Cardiac septum (tissue), 1 donor: ENCODE measurements around the gene MOV10L1. TPM values are rescaled to one million over a fixed set of nuclear protein-coding genes. Genes with fewer than 3 reads are reported as not detected.
"Not testable (repeated sequence)": the region's sequence is repeated elsewhere in the genome, so short reads cannot be mapped to it uniquely, and the experiment has no call there.

Source experiments
- DNase-seq: peaks from one replicate; pipeline ENCODE4 v3.0.0-alpha.2; 2020; ENCODE audit warnings: low spot score
- intact Hi-C: fragments of 100-400 bp; cut with DNase I; formaldehyde crosslinking; loops from one replicate; pipeline ENCODE4 v1.14.0; 2022
- total RNA-seq: library from RNA; stranded (reverse); fragmentation: NEBNext Ultra II Directional; extraction: Animal tissue kit (Norgen Biotek cat#: 25700); gene quantifications from one replicate; pipeline ENCODE4 v1.2.1, GENCODE V29; 2021
- donor health status: DM: no; HTN: no; CAD: no.

Gene MOV10L1
- total RNA-seq, 1 donor from 2014 or later = 0.46 TPM

DNA sequence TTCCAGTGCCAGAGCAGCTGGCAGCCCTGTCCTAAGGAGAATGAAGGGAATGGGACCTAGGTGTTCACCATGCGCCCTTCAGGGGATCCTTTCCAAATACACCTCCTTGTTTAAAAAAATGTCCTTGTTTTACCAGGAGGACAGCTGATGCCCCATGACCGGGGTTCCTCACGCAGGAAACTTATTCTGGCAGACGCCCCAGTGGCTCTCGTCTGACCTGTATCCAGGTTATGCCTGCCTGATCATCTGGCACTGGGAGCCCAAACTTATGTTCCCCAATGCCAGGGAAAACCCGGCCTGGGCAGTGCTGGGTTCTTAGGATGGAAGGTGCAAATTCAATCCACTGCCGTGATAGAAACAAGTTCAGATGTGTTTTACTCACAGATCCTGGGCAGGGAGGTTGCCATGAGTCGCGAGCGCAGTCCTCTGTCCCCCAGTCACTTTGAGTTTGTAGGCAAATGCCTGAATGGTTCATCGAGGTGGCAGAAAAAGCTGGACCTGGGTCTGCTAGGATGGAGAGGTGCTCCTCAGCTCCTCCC is 31.5 kb downstream of the MOV10L1 start:
- intact Hi-C loops = loop anchor here (10.0 kb wide), 1 partner anchor 56 kb away; no protein-coding TSS in a partner anchor
- DNase-seq = no peak

DNA sequence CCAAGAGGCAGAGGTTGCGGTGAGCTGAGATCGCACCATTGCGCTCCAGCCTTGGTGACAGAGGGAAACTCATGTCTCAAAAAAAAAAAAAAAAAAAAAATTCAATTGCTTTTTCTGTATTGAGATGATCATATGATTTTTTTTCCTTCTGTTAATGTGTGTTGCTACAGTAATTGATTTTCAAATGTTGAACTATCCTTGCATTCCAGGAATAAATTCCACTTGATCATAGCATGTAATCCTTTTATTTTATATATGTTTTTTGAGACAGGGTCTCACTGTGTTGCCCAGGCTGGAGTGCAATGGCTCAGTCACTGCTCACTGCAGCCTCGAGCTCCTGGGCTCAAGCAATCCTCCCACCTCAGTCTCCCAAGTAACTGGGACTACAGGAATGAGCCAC is 33.3 kb downstream of the MOV10L1 start:
- intact Hi-C loops = loop anchor here (10.0 kb wide), 1 partner anchor 58 kb away; no protein-coding TSS in a partner anchor
- DNase-seq = no peak

DNA sequence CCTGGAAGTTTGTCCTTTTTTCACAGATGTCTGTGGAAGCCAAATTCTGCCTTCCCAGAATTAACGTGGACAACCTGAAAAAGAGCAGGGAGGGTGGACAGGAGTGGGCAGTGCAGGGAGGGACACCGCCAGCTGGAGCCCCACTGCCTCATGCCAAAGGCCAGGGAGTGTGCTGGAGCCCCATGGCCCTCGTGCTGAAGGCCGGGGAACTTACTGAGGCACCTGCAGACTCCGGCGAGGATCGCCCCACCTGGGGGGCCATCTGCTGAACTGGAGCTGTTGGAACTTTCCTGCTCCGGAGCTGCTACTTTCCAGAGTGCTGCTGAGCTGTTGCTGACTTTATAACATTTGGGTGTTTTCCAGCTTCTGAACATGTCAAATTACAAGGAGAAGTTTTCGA is 35.2 kb downstream of the MOV10L1 start:
- intact Hi-C loops = loop anchor here (10.0 kb wide), 1 partner anchor 60 kb away; no protein-coding TSS in a partner anchor
- no peak for DNase-seq

DNA sequence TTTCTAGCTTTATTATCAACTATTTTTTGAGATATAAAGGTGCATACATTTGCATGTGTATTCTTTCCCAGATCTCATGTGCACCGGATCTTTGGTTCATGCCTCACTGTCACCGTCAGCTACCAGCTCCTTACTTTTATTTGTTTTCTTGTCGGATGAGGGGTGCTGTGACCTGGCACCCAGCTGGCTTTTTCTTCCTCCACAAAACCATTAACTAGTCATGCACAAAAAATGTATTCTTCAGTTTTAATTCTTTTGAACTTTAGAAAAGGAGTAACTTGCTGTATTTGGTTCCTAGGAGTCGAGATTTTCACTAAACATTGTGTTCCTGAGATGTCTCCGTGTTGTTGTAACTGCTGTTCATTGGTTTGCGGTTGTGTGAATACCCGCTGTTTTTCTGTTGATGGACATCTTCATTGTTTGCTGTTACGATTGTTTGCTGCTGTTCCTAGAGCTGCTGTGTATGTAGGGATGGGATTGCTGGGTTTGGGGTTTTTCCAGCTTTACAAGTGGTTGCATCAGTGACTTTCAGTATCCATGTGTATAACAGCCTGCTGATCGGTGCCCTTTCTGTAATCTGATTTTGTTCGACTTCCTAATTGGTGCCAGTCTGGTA is 39.4 kb downstream of the MOV10L1 start:
- intact Hi-C loops = loop anchor here (10.0 kb wide), 1 partner anchor 64 kb away; no protein-coding TSS in a partner anchor
- no peak for DNase-seq

DNA sequence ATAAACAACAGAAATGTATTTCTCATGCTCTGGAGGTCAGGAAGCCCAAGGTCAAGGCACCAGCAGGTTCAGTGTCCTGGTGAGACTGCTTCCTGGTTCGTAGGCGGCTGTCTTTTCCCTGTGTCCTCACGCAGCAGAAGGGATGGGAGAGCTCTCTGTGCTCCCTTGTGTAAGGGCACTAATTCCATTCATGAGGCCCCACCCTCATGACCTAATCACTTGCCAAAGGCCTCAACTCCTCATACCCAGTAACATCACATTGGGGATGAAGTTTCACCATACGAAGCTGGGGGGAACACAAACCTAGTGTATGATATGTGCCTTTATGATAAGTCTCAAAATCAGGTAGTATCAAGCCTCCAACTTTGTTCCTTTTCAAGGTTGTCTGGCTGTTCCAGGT is 42.1 kb downstream of the MOV10L1 start:
- intact Hi-C loops = no loop called here
- no peak for DNase-seq

DNA sequence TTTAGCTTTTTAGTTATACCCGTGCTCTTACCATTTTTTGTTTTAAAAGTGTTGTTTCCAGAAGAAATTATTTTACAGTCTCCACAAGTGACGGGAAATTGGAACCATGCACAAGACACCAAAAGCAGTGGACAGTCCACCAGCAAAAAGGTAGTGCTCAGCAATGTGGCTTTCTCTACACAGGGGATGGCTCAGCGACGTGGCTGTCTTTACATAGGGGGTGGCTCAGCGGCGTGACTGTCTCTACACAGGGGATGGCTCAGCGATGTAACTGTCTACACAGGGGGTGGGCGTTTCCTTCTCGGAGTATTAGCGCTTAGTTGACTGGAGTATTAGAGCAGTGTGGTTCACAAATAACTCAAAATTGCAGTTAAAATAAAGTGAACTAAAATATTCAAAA is 44.7 kb downstream of the MOV10L1 start:
- intact Hi-C loops = no loop called here
- DNase-seq = no peak

DNA sequence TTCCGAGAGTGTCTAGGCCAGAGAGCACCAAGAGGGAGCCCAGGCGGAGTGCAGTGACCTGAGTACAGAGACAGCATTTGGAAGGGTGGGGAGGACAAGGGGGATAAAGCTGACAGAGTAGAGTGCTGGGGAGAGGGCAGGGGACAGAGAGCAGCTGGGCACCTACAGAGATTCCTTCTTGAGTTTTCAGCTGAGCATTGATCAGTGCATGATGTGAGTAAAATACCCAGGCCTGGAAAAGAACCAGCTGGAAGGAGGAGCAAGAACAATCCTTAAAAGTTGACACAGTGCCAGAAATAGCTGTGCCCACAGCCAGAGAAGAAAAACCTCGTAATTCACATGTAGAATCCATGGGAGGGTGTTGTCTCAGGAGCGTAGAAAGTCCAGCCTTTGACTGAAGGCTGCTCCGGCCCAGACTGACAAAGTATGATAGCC is 46.8 kb downstream of the MOV10L1 start:
- intact Hi-C loops = no loop called here
- no peak for DNase-seq

DNA sequence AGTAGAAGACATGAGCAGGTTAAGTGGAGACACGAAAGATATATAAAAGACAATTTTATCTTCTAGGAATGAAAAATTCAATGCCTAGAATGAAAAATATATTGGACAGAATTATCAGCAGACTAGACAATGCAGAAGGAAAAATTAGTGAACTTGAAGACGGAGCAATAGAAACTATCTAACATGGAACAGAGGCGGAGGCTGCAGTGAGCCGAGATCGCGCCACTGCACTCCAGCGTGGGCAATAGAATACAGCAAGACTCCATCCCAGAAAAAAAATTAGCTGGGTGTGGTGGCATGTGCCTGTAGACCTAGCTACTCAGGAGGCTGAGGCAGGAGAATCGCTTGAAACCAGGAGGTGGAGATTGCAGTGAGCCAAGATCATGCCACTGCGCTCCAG is 47.5 kb downstream of the MOV10L1 start:
- intact Hi-C loops, DNase-seq: not testable (repeated sequence)

DNA sequence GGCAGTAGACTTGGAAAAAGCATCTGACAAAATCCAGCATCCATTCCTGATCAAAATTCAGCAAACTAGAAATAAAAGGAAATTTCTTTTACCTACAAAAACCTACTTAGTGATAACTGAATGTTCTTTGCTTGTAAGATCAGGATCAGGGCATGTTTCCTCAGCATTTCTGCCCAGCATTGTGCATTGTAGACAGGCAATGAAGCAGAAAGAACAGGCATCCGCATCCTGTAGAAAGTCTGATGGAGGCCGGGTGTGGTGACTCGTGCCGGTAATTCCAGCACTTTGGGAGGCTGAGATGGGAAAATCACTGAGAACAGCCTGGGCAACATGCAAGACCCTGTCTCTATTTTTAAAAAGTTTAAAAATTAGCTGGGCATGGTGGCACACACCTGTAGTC is 48.2 kb downstream of the MOV10L1 start:
- no peak for DNase-seq
- intact Hi-C loops = no loop called here

DNA sequence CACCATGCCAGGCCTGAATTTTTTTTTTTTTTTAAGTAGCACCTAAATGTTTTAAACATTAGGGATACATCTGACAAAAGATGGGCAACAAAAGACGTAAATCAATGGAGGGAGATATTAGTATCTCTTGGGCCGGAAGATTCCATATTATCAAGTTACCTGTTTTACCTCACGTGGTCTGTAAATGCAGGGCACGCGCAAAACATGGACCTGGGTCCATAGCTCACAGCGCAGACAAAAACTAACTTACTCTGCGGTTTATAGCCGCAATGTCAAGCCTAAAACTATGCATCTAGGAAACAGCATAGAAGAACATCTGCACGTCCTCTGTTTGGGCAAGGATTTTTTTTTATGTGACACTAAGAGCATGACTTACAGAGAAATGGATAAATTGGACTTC is 49.2 kb downstream of the MOV10L1 start:
- intact Hi-C loops = no loop called here
- no peak for DNase-seq

DNA sequence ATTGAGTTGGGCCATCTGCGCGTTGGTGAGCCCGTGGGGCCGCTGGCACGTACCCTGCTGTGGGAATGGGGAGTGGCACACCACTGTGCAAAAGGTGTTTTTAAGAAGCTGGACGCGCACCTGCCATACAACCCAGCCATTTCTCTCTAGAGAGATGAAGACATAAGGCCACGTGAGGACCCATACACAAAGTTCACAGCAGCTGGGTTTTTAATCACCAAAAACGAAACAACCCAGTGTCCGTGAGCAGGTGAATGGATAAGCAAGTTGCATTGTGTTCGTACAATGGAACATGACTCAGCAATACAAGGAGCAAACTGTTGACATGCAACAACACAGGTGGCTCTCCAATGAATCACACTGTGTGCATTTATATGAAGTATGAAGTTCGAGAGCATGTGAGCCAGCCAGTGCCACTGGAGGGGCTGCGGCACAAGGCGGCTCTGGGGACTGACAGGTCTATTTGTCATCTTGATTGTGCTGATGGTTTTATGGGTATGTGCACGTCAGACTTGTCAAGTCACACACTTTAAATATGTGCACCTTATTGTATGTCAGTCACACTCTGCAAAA is 50.1 kb downstream of the MOV10L1 start:
- intact Hi-C loops = no loop called here
- DNase-seq = no peak

DNA sequence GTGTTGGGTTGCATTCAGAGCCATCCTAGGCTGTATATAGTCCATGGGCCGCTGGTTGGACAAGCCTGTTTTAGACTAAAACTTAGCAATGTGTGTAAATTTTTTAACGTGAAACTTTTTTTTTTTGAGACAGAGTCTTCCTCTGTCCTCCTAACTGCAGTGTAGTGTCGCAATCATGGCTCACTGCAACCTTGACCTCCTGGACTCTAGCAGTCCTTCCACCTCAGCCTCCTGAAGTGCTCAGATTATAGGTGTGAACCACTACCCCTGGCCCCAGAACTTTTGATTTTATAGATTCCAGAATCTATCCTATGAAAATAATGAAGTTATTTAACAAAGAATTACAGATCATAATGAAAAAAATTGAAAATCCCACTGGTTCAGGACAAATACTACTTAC is 50.8 kb downstream of the MOV10L1 start:
- intact Hi-C loops = no loop called here

DNA sequence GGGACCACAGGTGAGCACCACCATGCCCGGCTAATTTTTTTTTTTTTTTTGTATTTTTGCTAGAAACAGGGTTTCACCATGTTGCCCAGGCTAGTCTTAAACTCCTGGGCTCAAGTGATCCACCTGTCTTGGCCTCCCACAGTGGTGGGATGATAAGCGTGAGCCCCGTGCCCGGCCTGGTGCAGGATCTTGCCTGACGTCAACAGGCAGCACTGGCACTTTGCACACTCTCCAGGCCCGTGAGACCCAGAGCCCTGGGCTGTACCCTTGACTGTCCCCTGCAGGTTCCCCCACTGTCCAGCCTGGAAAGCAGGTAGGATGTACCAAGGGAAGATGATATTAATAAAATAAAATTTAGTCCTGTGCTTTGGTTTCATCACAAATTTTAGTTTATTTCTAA is 51.7 kb downstream of the MOV10L1 start:
- DNase-seq = no peak
- intact Hi-C loops = no loop called here

More for the DNA sequence above, 50.8 kb downstream of the MOV10L1 start:
- DNase-seq = no peak

DNA sequence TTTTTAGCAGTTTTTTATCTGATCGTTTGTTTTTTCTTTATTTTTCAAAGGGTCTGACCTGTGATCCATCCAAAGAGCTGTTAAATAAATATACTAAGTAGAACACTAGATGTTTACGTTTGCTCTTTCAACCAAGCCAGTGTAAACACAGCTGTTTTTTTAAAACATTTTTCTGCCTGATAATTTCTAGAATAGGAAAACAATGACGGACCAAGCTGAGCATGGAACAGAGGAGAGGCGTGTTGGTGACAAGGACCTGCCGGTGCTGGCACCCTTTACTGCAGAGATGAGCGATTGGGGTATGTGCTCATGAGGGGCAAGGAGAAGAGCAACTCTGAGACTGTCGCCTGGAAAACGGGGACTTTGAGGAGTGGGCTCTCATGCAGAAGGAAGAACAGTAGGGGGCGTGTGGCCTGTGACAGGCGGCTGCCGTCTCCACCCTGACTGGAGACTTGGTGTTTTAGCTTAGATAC is 52.1 kb downstream of the MOV10L1 start:
- intact Hi-C loops = no loop called here
- DNase-seq = no peak

DNA sequence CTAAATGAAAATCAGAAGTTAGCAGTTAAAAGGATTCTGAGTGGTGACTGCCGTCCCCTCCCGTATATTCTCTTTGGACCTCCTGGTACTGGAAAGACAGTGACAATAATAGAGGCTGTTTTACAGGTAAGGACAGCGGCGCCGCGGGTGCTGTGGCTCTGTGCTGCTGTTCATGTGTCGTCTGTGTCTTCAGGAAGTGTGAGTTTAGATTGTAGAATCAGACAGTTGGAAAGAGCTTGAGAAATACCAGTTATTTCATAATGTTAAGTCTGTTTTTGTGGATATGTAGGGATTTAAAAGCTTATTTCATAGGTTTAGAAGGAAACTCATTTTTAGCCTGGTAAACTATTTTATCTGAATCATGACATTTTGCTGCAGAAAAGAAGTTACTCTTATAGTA is 53.3 kb downstream of the MOV10L1 start:
- DNase-seq = no peak
- intact Hi-C loops = no loop called here

DNA sequence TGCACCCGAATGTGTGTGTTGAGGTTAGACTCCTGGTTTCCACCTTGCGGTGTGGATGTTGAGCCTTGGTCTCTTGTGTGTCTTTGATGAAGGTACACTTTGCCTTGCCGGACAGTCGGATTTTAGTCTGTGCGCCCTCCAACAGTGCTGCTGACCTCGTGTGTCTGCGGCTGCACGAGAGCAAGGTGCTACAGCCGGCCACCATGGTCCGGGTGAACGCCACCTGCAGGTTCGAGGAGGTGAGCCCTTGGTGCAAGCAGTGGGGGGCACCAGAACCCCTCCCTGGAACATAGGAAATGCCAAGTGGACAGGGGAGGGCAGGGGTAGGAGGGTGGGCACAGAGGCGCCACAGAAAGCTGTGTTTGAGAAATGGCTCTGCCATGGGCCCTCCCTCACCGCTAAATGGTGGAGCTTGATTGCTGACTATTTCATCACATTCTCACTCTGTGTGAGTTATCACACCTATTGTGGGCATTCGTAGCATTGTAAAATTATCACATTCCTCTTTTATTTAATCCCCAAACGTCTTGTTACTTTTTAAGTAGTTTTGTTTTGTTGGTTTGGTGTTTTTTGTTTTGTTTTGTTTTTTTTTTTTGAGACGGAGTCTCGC is 54.3 kb downstream of the MOV10L1 start:
- no peak for DNase-seq
- intact Hi-C loops = no loop called here

DNA sequence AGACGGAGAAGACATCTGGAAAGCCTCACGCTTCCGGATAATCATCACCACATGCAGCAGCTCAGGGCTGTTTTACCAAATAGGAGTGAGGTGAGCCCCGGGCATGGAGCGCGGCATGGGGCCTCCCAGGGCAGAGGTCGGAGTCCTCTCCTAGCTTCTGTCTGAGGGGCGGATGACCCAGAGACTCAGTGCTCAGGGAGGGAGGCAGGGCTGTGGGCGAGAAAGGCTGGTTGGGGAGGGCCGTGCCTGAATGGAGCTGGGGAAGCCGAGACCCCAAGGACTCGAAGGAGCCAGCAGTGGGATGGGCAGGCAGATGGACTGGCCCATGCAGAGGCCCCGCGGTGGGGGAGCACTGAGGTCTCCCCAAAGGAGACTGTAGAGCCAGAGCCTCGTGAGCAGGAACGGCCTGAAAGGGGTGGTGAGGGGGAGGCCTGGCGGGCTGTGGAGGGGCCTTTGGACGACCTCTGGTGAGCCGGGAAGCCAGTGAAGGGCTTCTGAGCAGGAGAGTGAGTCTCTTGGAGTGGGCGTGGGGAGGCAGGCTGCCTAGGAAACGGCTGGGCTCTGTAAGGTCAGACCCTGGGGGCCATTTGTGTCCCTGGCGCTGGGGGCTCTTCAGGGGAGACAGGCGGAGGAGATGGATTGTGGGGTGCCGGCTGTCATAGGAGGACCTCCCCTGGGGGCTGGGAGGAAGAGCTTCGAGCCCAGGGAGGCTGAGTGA is 56.1 kb downstream of the MOV10L1 start:
- no peak for DNase-seq
- intact Hi-C loops = no loop called here

DNA sequence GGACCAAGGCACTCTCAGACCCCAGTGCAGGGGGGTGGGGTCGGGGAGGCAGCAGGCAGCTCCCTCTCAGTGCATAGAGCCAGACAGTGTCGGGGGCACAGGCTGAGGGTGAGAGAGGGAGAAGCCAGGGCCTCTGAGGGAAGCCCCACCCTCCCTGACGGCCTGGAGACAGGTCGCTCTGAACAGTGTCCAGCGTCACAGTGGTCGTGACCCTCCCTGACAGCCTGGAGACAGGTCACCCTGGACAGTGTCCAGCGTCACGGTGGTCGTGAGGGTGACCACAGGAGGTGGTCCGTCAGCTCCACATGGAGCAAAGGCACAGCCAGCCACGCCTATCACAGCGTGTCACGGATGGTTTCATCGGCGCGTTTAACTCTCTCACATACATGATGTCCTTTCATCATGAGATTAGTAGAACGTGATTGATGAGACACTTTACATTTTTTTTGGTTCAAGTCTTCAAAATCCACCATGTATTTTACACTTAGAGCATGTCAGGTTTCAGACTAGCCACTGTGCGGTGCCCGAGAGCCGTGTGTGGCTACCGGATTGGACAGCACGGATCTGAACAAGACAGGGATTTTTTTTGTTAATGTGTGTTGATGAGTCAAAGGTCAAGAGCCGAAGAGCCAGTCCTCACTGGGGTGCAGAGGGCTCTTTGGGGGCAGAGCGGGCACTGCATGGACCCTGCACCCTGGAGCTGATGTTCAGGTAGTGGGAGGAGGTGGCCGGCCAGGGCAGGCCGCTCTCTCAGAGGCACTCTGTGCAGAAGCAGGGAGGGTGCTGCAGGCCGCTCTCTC is 56.8 kb downstream of the MOV10L1 start:
- no peak for DNase-seq
- intact Hi-C loops = no loop called here
